GM12873 (cell line): Measurements from ENCODE around the gene RILP.

Source experiments
- TF ChIP-seq, protein P1 (sequence below): IDR thresholded peaks from 2 replicates; pipeline ENCODE4 v1.5.1; 2012; ENCODE audit warnings: low read depth, mild to moderate bottlenecking, moderate library complexity, low read length, control low read depth; ENCODE audit not compliant: insufficient read depth; ENCODE audit errors: missing control alignments

RILP gene

DNA sequence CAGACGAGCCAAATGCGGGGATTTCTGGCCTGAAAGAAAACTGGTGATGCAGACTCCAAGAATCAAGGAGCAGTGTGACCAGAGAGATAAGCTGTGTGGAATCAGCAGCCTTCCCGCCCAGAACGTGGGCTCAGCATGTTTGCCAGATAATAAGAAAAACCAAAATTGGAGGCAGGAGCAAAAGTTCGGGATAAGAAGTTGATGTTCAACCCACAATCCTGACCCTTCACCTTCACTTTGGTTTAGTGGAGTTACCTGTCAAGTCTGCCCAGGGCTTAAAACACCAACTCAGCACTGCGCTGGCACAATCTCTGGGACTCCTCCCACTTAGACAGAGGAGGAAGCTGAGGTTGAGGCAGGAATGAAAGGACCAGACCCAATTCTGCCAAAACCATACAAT lies 24.1 kb downstream of the RILP start:
- TF ChIP-seq, protein P1, sequence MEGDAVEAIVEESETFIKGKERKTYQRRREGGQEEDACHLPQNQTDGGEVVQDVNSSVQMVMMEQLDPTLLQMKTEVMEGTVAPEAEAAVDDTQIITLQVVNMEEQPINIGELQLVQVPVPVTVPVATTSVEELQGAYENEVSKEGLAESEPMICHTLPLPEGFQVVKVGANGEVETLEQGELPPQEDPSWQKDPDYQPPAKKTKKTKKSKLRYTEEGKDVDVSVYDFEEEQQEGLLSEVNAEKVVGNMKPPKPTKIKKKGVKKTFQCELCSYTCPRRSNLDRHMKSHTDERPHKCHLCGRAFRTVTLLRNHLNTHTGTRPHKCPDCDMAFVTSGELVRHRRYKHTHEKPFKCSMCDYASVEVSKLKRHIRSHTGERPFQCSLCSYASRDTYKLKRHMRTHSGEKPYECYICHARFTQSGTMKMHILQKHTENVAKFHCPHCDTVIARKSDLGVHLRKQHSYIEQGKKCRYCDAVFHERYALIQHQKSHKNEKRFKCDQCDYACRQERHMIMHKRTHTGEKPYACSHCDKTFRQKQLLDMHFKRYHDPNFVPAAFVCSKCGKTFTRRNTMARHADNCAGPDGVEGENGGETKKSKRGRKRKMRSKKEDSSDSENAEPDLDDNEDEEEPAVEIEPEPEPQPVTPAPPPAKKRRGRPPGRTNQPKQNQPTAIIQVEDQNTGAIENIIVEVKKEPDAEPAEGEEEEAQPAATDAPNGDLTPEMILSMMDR, result no peak

DNA sequence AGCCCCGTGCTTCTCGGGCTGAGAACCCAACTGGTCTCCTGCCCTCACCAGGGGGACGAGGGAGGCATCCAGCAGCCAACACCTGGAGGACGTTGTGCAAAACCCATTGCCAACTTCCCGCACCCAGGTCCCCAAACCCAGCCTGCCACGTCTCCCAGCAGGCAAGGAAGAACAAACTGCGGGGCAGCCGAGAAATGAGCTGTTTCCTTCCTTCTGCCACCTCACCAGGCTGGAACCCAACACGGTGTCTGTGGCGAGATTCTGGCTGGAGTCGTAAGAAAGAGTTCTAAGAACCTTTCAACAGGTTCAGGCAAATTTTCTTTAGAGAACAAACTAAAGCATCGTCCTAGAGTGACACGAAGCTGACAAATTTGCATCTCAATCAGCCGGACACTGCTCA lies 24.6 kb downstream of the RILP start:
- TF ChIP-seq, protein P1, result no peak

DNA sequence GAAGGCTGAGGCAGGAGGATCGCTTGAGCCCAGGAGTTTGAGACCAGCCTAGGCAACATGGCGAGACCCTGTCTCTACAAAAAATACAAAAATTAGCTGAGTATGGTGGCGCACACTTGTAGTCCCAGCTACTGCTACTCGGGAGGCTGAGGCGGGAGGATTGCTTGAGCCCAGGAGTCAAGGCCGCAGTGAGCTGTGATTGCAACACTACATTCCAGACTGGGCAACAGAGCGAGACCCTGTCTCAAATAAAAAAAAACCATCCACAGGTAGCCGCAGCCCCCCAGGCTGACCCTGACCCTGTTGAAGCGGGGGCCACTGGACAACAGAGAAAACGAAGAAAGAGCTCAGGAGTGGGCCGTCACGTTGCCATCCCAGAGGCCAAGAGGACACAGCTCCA lies 25.0 kb downstream of the RILP start:
- TF ChIP-seq, protein P1, result no peak

DNA sequence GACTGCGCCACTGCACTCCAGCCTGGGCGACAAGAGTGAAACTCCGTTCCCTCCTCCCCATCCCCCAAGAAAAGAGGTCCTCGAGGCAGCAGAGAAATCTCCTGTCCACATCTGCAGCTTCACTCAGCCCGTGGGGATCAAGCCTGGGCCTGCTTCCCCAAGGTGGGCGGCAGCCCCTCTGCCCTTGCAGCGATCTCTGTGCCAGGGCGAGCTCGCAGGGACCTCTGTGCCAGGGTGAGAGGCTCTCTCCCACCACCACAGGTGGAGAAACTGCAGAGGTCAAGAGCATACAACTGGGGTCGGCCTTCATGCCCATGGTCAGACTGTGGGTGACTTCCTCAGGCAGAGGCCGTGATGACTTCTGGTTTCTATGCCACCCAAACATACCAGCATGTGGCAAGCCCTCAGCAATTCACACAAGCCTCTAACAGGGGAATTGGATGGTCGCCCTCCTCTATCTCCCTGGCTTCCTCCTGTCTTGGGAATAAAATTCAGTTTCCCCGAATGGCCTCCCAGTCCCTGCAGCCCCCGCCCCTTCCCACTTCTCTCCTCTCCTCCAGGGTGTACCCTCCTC lies 26.5 kb downstream of the RILP start:
- TF ChIP-seq, protein P1, result no peak

DNA sequence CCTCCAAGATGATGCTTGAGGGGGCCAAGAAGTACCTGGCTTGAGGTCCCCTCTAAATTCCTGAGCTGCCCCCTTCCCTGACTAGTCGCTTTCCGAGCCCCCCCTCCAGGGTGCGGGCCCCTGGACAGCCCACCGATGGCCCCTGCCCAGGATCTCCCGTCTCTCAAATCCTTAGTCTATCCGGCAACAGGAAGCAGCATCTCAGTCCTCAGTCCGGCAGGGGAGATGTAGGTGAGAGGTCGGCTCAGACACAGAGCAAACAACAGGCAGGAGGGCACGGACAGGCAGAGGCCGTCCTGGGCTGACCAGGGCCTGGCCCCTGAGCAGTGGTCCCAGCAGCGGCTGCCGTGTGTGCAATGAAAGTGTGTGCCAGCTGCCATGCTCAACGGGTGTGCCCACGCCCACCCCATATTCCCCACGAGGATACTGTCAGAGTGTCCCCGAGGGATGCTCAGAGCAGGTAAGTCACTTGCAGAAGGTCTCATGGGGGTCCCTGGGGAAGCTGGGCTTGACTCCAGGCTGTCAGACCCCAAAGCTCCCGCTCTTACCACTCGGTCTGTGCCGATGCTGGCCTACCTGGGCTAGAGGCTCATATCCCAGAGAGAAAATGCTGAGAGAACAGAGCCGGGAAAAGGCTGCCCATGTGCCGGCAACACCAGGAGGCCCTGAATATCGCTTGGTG lies 28.3 kb downstream of the RILP start:
- TF ChIP-seq, protein P1, result no peak

DNA sequence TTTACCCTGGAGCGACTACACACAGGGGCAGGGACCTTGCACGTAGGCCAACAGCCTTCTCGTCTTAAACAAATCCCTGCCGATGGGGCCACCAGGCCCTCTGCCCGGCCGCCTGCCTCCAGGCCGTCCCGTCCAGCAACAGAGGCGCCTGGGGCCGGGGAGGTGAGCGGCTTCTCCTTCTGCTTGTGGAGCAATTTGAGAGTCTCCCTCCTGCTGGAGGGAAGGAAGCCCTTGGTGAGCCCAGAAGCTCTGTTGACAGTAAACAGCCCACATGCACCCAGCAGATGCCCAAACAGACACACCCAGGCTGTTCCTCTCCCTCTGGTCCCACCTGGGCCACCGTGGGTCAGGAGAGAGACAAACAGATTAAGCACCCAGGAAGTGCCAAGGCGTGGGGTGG lies 29.2 kb downstream of the RILP start:
- TF ChIP-seq, protein P1, result no peak

DNA sequence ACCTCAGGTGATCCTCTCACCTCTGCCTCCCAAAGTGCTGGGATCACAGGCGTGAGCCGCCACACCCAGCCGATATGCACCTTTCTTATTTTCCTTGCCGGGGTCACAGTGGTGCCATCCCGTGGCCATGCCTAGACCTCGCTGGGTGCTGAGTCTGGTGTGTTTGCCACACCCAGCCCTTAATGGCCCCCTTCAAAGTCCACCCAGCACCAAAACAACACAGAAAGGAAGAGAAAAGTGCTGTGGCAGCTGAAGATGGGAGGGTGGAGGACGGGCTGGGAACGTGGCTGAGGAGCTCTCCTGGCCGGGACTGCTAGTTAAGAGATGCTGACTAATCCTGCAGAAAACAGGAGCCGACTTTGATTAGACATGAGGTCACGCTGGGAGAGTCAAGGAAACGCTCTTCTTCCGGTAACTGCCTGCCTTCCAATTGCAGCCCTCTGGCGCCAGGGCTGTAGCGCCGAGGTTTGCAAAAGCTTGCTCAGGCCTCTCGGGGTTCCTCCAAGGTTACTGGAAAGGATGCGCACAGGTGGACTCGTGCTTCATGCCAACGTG lies 32.0 kb downstream of the RILP start:
- TF ChIP-seq, protein P1, result no peak
